MCF 10A (cell line): ENCODE results near the gene CIDEA. TPM values are rescaled to one million over a fixed set of nuclear protein-coding genes. Genes with fewer than 3 reads are reported as not detected.

Source experiments
- BruUV-seq: library from RNA; stranded (reverse); fragments of 400-500 nt; replicated peaks from 2 replicates; lab custom pipeline; 2021; lab: Mats Ljungman, UMichigan
- CTCF ChIA-PET: fragments of 300-600 bp; sonication (Branson Sonifier 250); formaldehyde crosslinking; extraction: SDS; loops from one replicate; lab custom pipeline; 2021; ENCODE audit warnings: antibody characterized with exemption, inconsistent platforms; lab: Yijun Ruan, JAX
- POLR2A ChIA-PET: fragments of 300-600, 350-650 bp; sonication (Branson Sonifier 250); formaldehyde crosslinking; extraction: SDS; loops from one replicate; lab custom pipeline; 2020; ENCODE audit warnings: antibody characterized with exemption, inconsistent platforms; lab: Yijun Ruan, JAX
- DNase-seq: peaks from one replicate; pipeline ENCODE4 v3.0.0-alpha.2; 2018; ENCODE audit not compliant: unreplicated experiment
- H3K27ac Mint-ChIP-seq: one replicate; pipeline ENCODE4 v1.8.0; 2022; ENCODE audit warnings: mild to moderate bottlenecking, low read depth, mixed read lengths; ENCODE audit not compliant: unreplicated experiment
- H3K27me3 Mint-ChIP-seq: one replicate; pipeline ENCODE4 v1.8.0; 2022; ENCODE audit warnings: mixed read lengths; ENCODE audit not compliant: insufficient read depth, unreplicated experiment
- H3K36me3 Mint-ChIP-seq: one replicate; pipeline ENCODE4 v1.8.0; 2022; ENCODE audit warnings: mild to moderate bottlenecking, moderate library complexity, mixed read lengths; ENCODE audit not compliant: insufficient read depth, unreplicated experiment
- H3K4me1 Mint-ChIP-seq: one replicate; pipeline ENCODE4 v1.8.0; 2022; ENCODE audit warnings: mixed read lengths; ENCODE audit not compliant: insufficient read depth, unreplicated experiment
- H3K4me3 Mint-ChIP-seq: one replicate; pipeline ENCODE4 v1.8.0; 2022; ENCODE audit warnings: mild to moderate bottlenecking, moderate library complexity, mixed read lengths; ENCODE audit not compliant: unreplicated experiment
- H3K9me3 Mint-ChIP-seq: one replicate; pipeline ENCODE4 v1.8.0; 2022; ENCODE audit warnings: mixed read lengths; ENCODE audit not compliant: unreplicated experiment
- intact Hi-C: fragments of 100-400 bp; cut with micrococcal nuclease; formaldehyde crosslinking; loops from 2 replicates; pipeline ENCODE4 v1.14.1; 2022
- total RNA-seq: library from RNA; stranded (reverse); gene quantifications from 2 replicates; pipeline ENCODE4 v1.2.3, GENCODE V29; 2022
- TF ChIP-seq, protein P1 (sequence below): fragments of 200-600 bp; IDR thresholded peaks from one replicate; pipeline ENCODE4 v1.8.0; 2022; ENCODE audit warnings: antibody characterized with exemption, mild to moderate bottlenecking; ENCODE audit not compliant: unreplicated experiment

CIDEA gene
- total RNA-seq, 1 experiment from 2014 or later = not detected

DNA sequence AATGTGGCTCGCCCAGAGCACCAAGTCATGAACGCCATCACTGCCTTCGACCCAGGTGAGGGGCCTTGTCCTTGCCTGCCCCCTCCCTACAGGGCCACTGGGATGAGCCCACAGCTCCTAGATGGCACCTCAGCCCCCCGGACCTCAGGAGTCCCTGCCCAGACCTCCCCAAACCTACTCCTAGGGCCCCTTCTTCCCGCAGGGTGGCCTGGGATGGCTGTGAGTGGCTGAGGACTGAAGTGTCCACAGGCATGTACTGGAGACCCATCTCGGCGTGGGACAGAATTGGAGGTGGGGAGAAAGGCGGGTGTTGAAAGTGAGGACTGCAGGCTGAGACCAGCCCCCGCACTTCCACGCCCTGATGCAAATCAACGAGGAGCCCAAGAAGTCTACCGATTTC is 51.0 kb downstream of the CIDEA start:
- Mint-ChIP-seq H3K9me3 (no peaks in the 10 kb centered on the region), H3K27me3 (no peaks in the 10 kb centered on the region), H3K4me3 (no peak overlapping the region), H3K36me3 (peaks cover 20% of the 10 kb centered on the region), H3K27ac (peak overlapping the region; percentile 68), H3K4me1 (peaks cover 20% of the 10 kb centered on the region)
- no TSS peak for BruUV-seq
- POLR2A ChIA-PET = interaction anchor here (8.2 kb wide), 1 partner anchor 22 kb away, joined by 234 read pairs; no protein-coding TSS in a partner anchor
- no peak for DNase-seq
- intact Hi-C loops = no loop called here
- CTCF ChIA-PET = interaction anchor here (0.7 kb wide), 1 partner anchor 49 kb away, joined by 3 read pairs; no protein-coding TSS in a partner anchor
- TF ChIP-seq, protein P1, sequence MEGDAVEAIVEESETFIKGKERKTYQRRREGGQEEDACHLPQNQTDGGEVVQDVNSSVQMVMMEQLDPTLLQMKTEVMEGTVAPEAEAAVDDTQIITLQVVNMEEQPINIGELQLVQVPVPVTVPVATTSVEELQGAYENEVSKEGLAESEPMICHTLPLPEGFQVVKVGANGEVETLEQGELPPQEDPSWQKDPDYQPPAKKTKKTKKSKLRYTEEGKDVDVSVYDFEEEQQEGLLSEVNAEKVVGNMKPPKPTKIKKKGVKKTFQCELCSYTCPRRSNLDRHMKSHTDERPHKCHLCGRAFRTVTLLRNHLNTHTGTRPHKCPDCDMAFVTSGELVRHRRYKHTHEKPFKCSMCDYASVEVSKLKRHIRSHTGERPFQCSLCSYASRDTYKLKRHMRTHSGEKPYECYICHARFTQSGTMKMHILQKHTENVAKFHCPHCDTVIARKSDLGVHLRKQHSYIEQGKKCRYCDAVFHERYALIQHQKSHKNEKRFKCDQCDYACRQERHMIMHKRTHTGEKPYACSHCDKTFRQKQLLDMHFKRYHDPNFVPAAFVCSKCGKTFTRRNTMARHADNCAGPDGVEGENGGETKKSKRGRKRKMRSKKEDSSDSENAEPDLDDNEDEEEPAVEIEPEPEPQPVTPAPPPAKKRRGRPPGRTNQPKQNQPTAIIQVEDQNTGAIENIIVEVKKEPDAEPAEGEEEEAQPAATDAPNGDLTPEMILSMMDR = no peak

GRCh38 chr18:12305930-12306629 is 51.9 kb downstream of the CIDEA start:
- no TSS peak for BruUV-seq
- Mint-ChIP-seq H3K36me3 (peaks cover 28% of the 10 kb centered on the region), H3K9me3 (no peaks in the 10 kb centered on the region), H3K4me1 (peaks cover 20% of the 10 kb centered on the region), H3K27ac (no peak overlapping the region), H3K4me3 (peak overlapping the region; percentile 86), H3K27me3 (no peaks in the 10 kb centered on the region)
- TF ChIP-seq, protein P1 = no peak
- POLR2A ChIA-PET = interaction anchor here (1.3 to 8.2 kb wide), 3 partner anchors 10 to 23 kb away, joined by 4 to 234 read pairs (median 6); no protein-coding TSS in a partner anchor
- no peak for DNase-seq
- intact Hi-C loops = no loop called here
- CTCF ChIA-PET = interaction anchor here (0.7 to 2.0 kb wide), 2 partner anchors 19 to 50 kb away, joined by 3 to 14 read pairs; no protein-coding TSS in a partner anchor

GRCh38 chr18:12306752-12307700 is 52.9 kb downstream of the CIDEA start:
- ChIA-PET POLR2A (interaction anchor here (0.7 to 8.2 kb wide), 7 partner anchors 11 to 366 kb away, joined by 4 to 234 read pairs (median 6); partner anchors contain the start of gene AFG3L2), CTCF (interaction anchor here (0.8 to 2.0 kb wide), 3 partner anchors 10 to 29 kb away, joined by 3 to 14 read pairs (median 3); no protein-coding TSS in a partner anchor)
- Mint-ChIP-seq H3K27me3 (no peaks in the 10 kb centered on the region), H3K36me3 (peaks cover 38% of the 10 kb centered on the region), H3K4me3 (peak overlapping the region; percentile 86), H3K9me3 (no peaks in the 10 kb centered on the region), H3K4me1 (peaks cover 20% of the 10 kb centered on the region), H3K27ac (peak overlapping the region; percentile 87)
- peak; percentile 42 for DNase-seq
- TF ChIP-seq, protein P1 = no peak
- TSS peak; percentile 56 for BruUV-seq
- intact Hi-C loops = no loop called here
